Left forelimb (tissue), 1 donor: Measurements from ENCODE around the gene FAM72A.
"Not testable (repeated sequence)": the region's sequence is repeated elsewhere in the genome, so short reads cannot be mapped to it uniquely, and the experiment has no call there.

Experiments
- DNase-seq: peaks from one replicate; pipeline ENCODE4 v3.0.0-alpha.2; 2018; ENCODE audit warnings: low spot score

The FAM72A gene

GRCh38 chr1:206202789-206203363, at the start of gene FAM72A:
TSS of gene FAM72A (minus strand) at chr1:206202839. CDS start at chr1:206202025, 814 bp downstream.
- peak; percentile 95 for DNase-seq

DNA sequence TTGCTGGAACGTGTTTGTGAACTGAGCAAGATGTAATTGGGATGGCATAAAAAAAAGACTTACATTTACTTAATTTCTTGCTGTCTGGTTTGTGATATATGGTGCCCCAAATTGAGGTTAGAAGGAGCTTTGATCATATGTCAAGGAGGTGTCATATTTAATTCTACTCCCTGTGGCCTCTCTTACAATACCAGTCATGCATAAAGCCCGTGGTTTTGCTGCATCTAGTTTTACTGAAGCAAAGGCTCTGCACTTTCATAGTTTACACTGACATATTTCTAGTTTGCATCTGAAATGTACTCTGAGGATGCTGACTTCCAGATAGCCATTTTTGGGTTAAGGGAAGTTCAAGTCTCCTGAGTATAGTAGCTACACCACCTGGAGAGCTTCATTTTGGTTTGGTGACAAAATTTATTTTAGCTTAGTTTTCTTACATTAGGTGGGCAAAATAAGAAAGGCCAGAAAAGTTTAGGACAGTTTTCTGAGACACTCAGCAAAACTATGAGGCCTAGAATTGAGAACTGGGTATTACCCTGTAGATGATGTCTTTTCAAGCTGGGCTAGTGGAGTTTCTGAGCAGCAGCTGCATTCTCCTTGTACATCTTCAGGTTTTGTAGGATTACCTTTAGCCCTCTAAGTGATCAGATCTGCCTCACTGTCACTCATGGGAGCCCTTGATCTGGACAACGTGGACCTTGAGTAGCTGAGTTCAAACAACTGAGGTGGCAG, 48.5 kb upstream of the FAM72A start:
- not testable (repeated sequence) for DNase-seq

GRCh38 chr1:206246129-206246886, 43.7 kb upstream of the FAM72A start:
- not testable (repeated sequence) for DNase-seq

DNA sequence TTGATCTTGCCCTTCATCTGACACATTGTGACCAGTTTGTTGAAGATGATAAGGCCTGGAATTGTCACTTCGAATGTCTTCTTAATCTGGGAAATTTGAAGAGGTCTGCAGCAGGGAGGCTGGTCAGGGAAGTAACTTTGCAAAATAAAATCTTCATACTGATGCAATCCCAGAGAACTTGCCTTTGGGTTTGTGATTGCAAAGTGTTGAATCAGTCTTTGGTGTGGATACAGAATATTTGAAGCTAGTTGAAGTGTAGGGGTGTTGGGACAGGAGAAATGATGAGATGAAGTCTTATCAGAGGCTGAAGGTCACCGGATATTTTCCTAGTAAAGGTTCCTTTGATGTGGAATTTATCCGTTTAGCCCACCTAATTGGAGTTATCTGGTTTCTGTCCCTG, 42.8 kb upstream of the FAM72A start:
- DNase-seq = not testable (repeated sequence)

DNA sequence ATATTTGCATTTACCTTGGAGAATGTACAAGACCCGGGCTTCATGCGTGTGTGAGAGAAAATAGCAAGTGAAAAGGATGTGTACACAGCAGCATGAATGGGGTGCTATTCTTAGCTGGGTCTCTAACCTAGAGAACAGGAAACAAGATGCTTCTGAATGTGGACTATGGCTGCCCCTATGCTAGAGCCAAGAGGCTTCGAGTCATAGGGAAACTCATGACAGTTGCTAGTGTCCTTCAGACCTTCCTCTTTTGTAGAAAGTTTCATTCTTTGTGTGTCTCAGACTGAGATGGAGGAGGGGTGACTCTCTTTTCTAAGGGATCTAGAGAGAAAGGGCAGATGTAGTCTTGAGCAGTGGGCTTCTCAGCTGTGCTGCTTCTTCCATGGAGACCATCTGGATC, 40.7 kb upstream of the FAM72A start:
- not testable (repeated sequence) for DNase-seq

DNA sequence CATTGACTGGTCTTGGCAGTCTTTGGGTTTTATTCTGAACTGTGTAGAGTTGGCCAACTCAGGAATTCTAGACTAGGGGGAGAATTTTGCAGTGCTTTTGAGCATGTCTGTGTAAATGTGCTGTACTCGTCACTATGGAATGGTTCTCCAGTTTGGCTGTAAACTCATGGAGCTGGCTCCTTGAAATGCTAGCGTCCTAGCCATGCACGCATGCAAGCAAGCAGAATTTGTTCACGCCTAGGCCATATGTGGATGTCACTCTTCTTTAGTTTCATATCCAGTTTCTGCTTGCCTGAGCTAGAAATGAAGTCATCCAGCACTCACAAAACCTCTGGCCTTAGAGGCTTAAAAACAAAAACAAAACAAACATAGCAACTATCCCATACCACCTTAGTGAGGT, 37.6 kb upstream of the FAM72A start:
- not testable (repeated sequence) for DNase-seq

DNA sequence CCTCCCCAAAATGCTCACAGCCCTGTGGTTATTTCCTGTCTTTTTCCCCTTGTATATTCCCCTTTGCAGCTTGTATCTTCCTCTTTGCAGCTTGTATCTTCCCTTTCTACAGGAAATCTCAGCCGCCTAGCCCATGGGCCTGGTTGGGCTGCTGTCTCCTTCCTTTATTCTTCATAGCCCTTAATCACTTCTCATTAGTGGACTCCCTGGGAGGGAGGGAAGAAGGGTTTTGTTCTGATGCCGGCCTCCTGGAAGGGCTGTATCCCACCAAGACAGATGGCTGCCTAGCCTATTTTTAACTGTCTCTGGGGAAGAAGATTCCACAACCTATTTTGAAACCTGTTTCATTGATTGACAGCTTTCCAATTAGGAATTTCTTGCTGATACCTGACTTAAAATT, 32.6 kb upstream of the FAM72A start:
- not testable (repeated sequence) for DNase-seq

GRCh38 chr1:206234189-206234916, 31.7 kb upstream of the FAM72A start:
- DNase-seq = not testable (repeated sequence)

DNA sequence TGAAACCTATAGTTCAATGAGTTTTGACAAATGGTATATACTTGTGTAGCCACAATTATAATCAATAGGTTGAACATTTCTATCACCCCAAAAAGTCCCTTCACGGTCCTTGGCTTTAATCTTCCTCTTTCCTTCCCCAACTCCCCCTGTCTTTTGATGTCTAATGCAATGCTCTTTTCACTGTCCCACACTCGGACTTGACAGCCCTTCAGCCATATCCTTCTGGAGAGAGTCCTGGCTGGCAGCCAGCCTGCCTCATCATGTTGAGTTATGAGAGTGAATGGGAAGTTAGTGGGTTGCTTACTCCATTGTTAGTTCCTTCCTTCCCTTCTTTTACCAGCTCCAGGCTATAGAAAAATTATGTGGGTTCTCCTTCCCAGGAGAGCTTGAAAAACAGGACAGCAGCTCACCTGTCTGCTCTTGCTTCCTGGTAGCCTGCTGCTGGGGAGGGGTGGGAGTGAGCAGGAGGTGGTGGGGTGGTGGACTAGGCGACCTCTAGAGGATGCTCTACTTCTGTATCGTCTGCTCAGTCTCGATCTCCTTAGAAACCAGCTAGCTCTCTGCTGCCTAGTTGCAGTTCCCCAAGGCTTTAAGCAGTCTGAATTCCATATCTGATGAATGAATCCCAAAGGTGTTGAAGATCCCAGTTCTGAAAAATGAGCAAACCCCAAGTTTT, 30.5 kb upstream of the FAM72A start:
- not testable (repeated sequence) for DNase-seq

- DNase-seq = not testable (repeated sequence)
These were observed 29.4 kb upstream of the FAM72A start for GRCh38 chr1:206231989-206232388.

GRCh38 chr1:206229286-206229685, 26.6 kb upstream of the FAM72A start:
- not testable (repeated sequence) for DNase-seq

DNA sequence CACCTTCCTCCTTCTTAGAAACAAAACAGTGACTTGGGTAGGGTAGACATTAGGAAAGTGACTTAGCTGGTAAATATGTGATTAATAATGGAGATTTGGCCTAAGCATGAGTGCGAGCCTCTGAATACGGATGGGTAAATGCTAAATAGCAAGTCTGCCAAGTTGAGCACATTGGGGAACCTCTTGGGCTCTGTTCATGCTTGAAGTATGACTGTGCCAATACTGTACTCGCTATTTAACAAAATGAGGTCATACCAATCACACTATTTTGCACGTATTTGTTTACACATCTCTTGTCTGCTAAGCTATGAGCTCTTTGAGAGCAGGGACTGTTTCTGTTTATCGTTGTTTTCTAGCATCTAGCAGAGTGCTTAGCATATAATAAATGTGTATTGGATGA, 24.2 kb upstream of the FAM72A start:
- DNase-seq = not testable (repeated sequence)

- DNase-seq = not testable (repeated sequence)
These were observed 22.7 kb upstream of the FAM72A start for GRCh38 chr1:206225386-206225785.

GRCh38 chr1:206224190-206224776, 21.6 kb upstream of the FAM72A start:
- not testable (repeated sequence) for DNase-seq

- not testable (repeated sequence) for DNase-seq
These were observed 18.9 kb upstream of the FAM72A start for GRCh38 chr1:206221585-206221984.

DNA sequence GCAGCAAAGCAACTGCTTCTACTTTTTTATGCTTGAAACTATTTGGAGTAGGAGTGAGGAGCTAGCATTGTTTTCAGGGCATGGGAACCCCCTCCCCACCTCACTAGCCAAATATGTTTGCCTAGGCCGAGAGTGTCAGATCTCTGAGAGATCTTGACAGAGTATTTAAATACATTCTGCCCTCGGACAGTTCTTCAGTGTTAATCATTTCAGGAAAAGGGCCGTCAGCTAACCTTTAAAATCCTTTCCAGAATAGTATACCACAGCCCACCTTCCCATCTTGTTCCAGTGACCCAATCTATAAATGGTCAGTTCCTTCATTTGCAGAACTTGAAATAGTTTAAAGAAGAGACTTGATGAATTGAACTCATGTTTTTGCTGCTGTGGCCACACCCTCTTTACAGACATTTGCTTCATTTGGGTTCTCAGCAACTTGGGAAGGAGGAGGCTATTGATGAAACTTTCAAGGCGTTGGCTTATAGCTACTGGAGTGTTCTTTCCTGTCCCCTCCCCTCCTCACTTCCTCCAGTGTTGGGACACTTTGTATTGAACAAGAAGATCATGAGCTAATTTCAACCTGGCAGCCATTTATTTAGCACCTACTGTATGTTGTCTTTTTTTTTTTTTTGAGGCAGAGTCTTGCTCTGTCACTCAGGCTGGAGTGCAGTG, 17.8 kb upstream of the FAM72A start:
- not testable (repeated sequence) for DNase-seq

DNA sequence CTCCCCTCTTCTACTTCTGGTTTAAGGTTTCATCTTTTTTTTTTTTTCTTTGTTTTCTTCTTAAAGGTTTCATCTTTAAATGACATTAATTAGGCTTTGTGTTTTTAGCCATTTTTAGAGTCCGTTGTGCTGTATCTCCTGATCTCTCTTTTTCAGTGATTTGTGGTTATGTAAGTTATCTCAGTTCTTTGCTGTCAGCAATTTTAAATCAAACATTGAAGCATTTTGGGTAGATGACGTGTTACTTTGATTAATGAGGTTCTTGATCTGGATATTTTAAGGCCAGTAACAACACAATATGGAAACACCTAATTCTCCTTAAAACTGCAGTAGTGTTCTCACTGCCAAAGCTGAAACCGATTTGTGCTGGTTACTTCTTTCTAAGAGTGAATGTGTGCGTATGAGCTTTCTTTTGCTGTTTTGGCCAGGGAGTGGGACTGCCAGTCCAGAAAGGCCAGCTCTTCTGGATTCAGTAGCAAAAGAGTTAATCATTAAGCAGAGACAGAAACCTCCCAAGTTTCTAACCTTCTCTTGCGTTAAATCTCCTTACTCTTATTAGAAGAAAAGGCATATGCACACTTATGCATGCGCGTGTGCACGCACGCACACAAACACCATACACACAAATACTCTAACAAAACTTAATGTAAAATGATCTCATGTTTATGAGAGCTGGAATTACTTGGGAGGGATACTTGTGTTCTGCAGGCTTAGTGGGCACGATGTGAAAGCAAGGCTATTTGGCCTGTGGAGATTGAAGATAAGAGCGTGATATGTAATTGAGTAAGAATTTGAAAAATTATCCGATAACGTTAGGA, 17.1 kb upstream of the FAM72A start:
- not testable (repeated sequence) for DNase-seq

- DNase-seq = not testable (repeated sequence)
These were observed 16.1 kb upstream of the FAM72A start for GRCh38 chr1:206218765-206219164.

DNA sequence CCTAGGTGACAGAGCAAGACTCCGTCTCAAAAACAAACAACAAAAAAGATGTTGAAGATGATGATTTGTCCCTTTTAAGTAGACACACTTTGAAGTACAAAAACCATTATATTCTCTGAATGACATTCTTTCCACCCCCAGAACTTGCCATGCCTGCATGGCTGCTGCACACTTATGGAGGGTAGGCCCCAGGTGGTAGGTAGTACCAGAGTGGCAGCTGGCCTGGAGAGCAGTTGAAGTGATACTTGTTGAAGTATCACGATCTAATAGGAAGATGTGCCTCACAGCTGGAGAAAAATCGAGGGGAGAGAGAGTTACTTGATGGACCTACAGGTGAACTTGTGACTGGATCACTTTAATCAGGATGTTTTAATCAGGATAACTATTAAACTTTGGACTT, 15.6 kb upstream of the FAM72A start:
- DNase-seq = not testable (repeated sequence)
